ENCODE data around the gene ARF3. TPM values are rescaled to one million over a fixed set of nuclear protein-coding genes. Genes with fewer than 3 reads are reported as not detected.

The ARF3 gene
- total and polyA plus RNA-seq, 2 donors (not counting 3 experiments of a cell fraction or from before 2014, with no cell fraction given): 149 to 172 TPM

- Histone ChIP-seq H3K9ac (replicated peaks; ENCODE audit: extremely low read depth, insufficient read depth, low read length) (no peak overlapping the region), H3K36me3 (ENCODE audit: control insufficient read depth in 2 of 2, extremely low read depth in 1 of 2, insufficient read depth in 2 of 2, low read length in 2 of 2) (peaks cover 5 to 6% of the 10 kb centered on the region in 2 experiments), H3K4me2 (ENCODE audit: insufficient read depth, low read length) (no peak overlapping the region), H3K4me3 (replicated peaks in 1 of 3; ENCODE audit: insufficient read depth in 1 of 3, low read depth in 1 of 3, low read length in 3 of 3) (no peak overlapping the region), H2AFZ (ENCODE audit: low read depth, low read length) (no peak overlapping the region), H3K9me1 (replicated peaks; ENCODE audit: control insufficient read depth, extremely low read depth, insufficient read depth, low read length) (no peaks in the 10 kb centered on the region), H4K20me1 (replicated peaks; ENCODE audit: control insufficient read depth, extremely low read depth, insufficient read depth, low read length) (peaks cover 16% of the 10 kb centered on the region), H3K9me3 (replicated peaks; ENCODE audit: control insufficient read depth, insufficient read depth, low read length) (no peaks in the 10 kb centered on the region), H3K27me3 (ENCODE audit: control insufficient read depth in 2 of 2, insufficient read depth in 2 of 2, low read length in 2 of 2) (no peaks in the 10 kb centered on the region), H3K27ac (ENCODE audit: insufficient read depth, low read depth, low read length) (no peak overlapping the region), H3K4me1 (ENCODE audit: control insufficient read depth, extremely low read depth, insufficient read depth, low read length) (no peaks in the 10 kb centered on the region), H3K79me2 (ENCODE audit: control insufficient read depth, insufficient read depth, low read length) (peaks cover 73% of the 10 kb centered on the region)
- FAIRE-seq (no peak), DNase-seq (ENCODE audit: low read depth, low spot score) (no peak)
- dilution Hi-C loops (cut with MboI; ENCODE audit: extremely low pct_ligation_motif_present, low sequenced_read_pairs): no loop called here
- BruUV-seq (replicated peaks): no TSS peak
- intact Hi-C loops (cut with micrococcal nuclease): no loop called here
- ChIA-PET POLR2A (interaction anchor here (0.6 kb wide), 2 partner anchors 183 to 299 kb away, joined by 3 to 4 read pairs; no protein-coding TSS in a partner anchor), CTCF (interaction anchor here (0.7 to 1.3 kb wide), 2 partner anchors 40 to 95 kb away, joined by 3 to 4 read pairs; no protein-coding TSS in a partner anchor)
- no peak for TF ChIP-seq GATA2 (IDR thresholded peaks at IDR 0.05; ENCODE audit: insufficient read depth, insufficient read length, low read depth, low read length)
Observed at GRCh38 chr12:48947727-48948126, 9.6 kb downstream of the ARF3 start.

DNA sequence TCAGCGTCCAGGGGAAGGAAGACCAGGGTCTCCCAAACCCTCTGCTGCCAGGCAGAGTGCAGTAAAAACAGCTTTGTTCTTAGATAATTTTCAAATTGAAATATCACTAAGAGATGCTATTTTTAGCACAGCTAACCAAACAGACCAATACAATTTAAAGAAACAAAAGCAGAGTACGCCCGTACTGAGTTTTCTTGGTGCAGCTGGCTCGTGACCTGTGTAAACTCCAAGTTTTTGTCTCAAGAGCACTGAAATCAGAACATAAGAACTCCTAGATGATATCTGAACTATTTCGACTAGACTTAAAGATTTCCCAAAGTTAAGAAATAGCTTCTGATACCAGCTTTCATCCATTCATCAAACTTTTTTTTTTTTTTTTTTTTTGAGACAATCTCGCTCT is 10.3 kb downstream of the ARF3 start:
- intact Hi-C loops (cut with micrococcal nuclease) (no loop called here), dilution Hi-C loops (cut with MboI; ENCODE audit: extremely low pct_ligation_motif_present, low sequenced_read_pairs) (no loop called here)
- no peak for TF ChIP-seq MYC (IDR thresholded peaks at IDR 0.05; ENCODE audit: low read depth, low read length)
- no peak for TF ChIP-seq FOS (IDR thresholded peaks at IDR 0.05; ENCODE audit: borderline replicate concordance, insufficient read depth, low read length)
- no peak for TF ChIP-seq EZH2 (IDR thresholded peaks at IDR 0.05; ENCODE audit: borderline replicate concordance, low read depth, low read length, severe bottlenecking)
- TF ChIP-seq GATA2 (IDR thresholded peaks at IDR 0.05; ENCODE audit: insufficient read depth, insufficient read length, low read depth, low read length): no peak
- TF ChIP-seq JUN (IDR thresholded peaks at IDR 0.05; ENCODE audit: borderline replicate concordance, insufficient read depth, insufficient read length, low read depth): no peak
- no peak for TF ChIP-seq POLR2A (IDR thresholded peaks at IDR 0.05; ENCODE audit: low read depth, low read length)
- no TSS peak for BruUV-seq (replicated peaks)
- Histone ChIP-seq H3K4me1 (ENCODE audit: control insufficient read depth, extremely low read depth, insufficient read depth, low read length) (no peaks in the 10 kb centered on the region), H3K9me3 (replicated peaks; ENCODE audit: control insufficient read depth, insufficient read depth, low read length) (no peaks in the 10 kb centered on the region), H2AFZ (ENCODE audit: low read depth, low read length) (no peak overlapping the region), H3K4me3 (replicated peaks in 1 of 3; ENCODE audit: insufficient read depth in 1 of 3, low read depth in 1 of 3, low read length in 3 of 3) (no peak overlapping the region), H3K27me3 (ENCODE audit: control insufficient read depth in 2 of 2, insufficient read depth in 2 of 2, low read length in 2 of 2) (no peaks in the 10 kb centered on the region), H3K36me3 (ENCODE audit: control insufficient read depth in 2 of 2, extremely low read depth in 1 of 2, insufficient read depth in 2 of 2, low read length in 2 of 2) (peaks cover 5 to 6% of the 10 kb centered on the region in 2 experiments), H3K9ac (replicated peaks; ENCODE audit: extremely low read depth, insufficient read depth, low read length) (no peak overlapping the region), H4K20me1 (replicated peaks; ENCODE audit: control insufficient read depth, extremely low read depth, insufficient read depth, low read length) (peaks cover 14% of the 10 kb centered on the region), H3K9me1 (replicated peaks; ENCODE audit: control insufficient read depth, extremely low read depth, insufficient read depth, low read length) (no peaks in the 10 kb centered on the region), H3K79me2 (ENCODE audit: control insufficient read depth, insufficient read depth, low read length) (peaks cover 69% of the 10 kb centered on the region), H3K4me2 (ENCODE audit: insufficient read depth, low read length) (no peak overlapping the region), H3K27ac (ENCODE audit: insufficient read depth, low read depth, low read length) (no peak overlapping the region)
- FAIRE-seq (no peak), DNase-seq (ENCODE audit: low read depth, low spot score) (no peak)
- ChIA-PET POLR2A (no interaction called here), CTCF (interaction anchor here (0.7 to 1.3 kb wide), 2 partner anchors 41 to 94 kb away, joined by 3 to 4 read pairs; no protein-coding TSS in a partner anchor)

All from endothelial cell of umbilical vein (primary cell).